ENCODE measurements around the gene SPAG9.

SPAG9 gene

GRCh38 chr17:51120739-51121619 lies at the start of gene SPAG9:
SPAG9 (minus strand) TSS chr17:51120868; CDS start chr17:51120656, 212 bp downstream.
- peak within 1 kb of the TSS; percentile 86 for H3K4me3 ChIP-seq (replicated peaks; ENCODE audit: low read depth, low read length)
- no peak for TF ChIP-seq CTCF (IDR thresholded peaks at IDR 0.05; ENCODE audit: low read depth, low read length, missing control alignments)
- peak; percentile 77 for DNase-seq (ENCODE audit: extremely low read depth, low read depth)

- H3K4me3 ChIP-seq (replicated peaks; ENCODE audit: low read depth, low read length), result peak overlapping the region; percentile 95; the same call in 1 of the 2 replicates
- DNase-seq (ENCODE audit: extremely low read depth, low read depth), result no peak
- TF ChIP-seq CTCF (IDR thresholded peaks at IDR 0.05; ENCODE audit: low read depth, low read length, missing control alignments), result no peak
These were observed 48.7 kb upstream of the SPAG9 start for GRCh38 chr17:51169340-51169739.

- no peak for DNase-seq (ENCODE audit: extremely low read depth, low read depth)
- peak; percentile 76 for TF ChIP-seq CTCF (IDR thresholded peaks at IDR 0.05; ENCODE audit: low read depth, low read length, missing control alignments)
- H3K4me3 ChIP-seq (replicated peaks; ENCODE audit: low read depth, low read length), result peak overlapping the region; percentile 95
These were observed 46.6 kb upstream of the SPAG9 start for GRCh38 chr17:51166987-51167931.

- peak within 1 kb of the TSS; percentile 95 for H3K4me3 ChIP-seq (replicated peaks; ENCODE audit: low read depth, low read length)
- peak; percentile 61 for DNase-seq (ENCODE audit: extremely low read depth, low read depth)
- TF ChIP-seq CTCF (IDR thresholded peaks at IDR 0.05; ENCODE audit: low read depth, low read length, missing control alignments), result no peak
These were observed 45.7 kb upstream of the SPAG9 start, which contains the start of gene NME2 for GRCh38 chr17:51166198-51166986. NME2 (plus strand) TSS chr17:51166411; CDS start chr17:51166831, 420 bp downstream.

- no peak for TF ChIP-seq CTCF (IDR thresholded peaks at IDR 0.05; ENCODE audit: low read depth, low read length, missing control alignments)
- H3K4me3 ChIP-seq (replicated peaks; ENCODE audit: low read depth, low read length), result peak overlapping the region; percentile 95
- no peak for DNase-seq (ENCODE audit: extremely low read depth, low read depth)
These were observed 45.1 kb upstream of the SPAG9 start for GRCh38 chr17:51165680-51166197.

All from HFF-Myc (cell line).